Breast epithelium (tissue), 3 donors: ENCODE data around the gene TMCO4.

Experiments
- POLR2A ChIP-seq: fragments of 450-650 bp; IDR thresholded peaks from one replicate; pipeline ENCODE4 v1.6.1; 2016; ENCODE audit warnings: antibody characterized with exemption, mild to moderate bottlenecking, moderate library complexity
- POLR2AphosphoS5 ChIP-seq, 3 donors: sonication (generic); formaldehyde crosslinking; IDR thresholded peaks; one replicate each; pipeline ENCODE4 v1.6.1; 2017; ENCODE audit warnings: antibody characterized with exemption in 3 of 3
- TF ChIP-seq, protein P1 (sequence below), 3 donors: fragments of 450-650 bp; IDR thresholded peaks; one replicate each; pipeline ENCODE4 v1.5.1; 2016 to 2017; ENCODE audit warnings: antibody characterized with exemption in 3 of 3, mild to moderate bottlenecking in 3 of 3, moderate library complexity in 3 of 3

DNA sequence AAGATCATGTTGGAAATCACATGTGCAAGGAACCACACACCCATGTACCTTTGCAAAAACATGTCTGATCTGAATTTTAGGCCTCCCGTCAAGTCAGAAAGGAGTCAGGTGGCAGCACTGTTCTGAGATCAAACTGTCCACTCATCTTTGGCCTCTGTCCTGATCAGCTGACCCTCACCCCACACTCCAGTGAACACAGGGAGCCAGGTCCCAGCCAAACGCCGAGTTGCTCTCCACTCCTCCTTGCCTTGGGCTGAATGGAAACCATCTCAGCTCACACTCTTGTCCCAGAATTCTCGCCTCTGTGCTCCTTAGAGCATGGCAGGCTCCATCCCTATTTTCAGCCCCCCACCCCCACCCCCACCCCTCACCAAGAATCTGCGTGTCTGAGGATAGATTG, 20.0 kb upstream of the TMCO4 start:
- TF ChIP-seq, protein P1, sequence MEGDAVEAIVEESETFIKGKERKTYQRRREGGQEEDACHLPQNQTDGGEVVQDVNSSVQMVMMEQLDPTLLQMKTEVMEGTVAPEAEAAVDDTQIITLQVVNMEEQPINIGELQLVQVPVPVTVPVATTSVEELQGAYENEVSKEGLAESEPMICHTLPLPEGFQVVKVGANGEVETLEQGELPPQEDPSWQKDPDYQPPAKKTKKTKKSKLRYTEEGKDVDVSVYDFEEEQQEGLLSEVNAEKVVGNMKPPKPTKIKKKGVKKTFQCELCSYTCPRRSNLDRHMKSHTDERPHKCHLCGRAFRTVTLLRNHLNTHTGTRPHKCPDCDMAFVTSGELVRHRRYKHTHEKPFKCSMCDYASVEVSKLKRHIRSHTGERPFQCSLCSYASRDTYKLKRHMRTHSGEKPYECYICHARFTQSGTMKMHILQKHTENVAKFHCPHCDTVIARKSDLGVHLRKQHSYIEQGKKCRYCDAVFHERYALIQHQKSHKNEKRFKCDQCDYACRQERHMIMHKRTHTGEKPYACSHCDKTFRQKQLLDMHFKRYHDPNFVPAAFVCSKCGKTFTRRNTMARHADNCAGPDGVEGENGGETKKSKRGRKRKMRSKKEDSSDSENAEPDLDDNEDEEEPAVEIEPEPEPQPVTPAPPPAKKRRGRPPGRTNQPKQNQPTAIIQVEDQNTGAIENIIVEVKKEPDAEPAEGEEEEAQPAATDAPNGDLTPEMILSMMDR (IDR thresholded peaks at IDR 0.05): no peak
- TF ChIP-seq POLR2AphosphoS5 (IDR thresholded peaks at IDR 0.05) (no peak), POLR2A (no peak)
